ENCODE results near the gene CPT1B. TPM values are rescaled to one million over a fixed set of nuclear protein-coding genes. Genes with fewer than 3 reads are reported as not detected.

The CPT1B gene
- total and polyA plus RNA-seq, 2 donors (not counting 3 experiments of a cell fraction or from before 2014, with no cell fraction given), result 7.1 TPM

DNA sequence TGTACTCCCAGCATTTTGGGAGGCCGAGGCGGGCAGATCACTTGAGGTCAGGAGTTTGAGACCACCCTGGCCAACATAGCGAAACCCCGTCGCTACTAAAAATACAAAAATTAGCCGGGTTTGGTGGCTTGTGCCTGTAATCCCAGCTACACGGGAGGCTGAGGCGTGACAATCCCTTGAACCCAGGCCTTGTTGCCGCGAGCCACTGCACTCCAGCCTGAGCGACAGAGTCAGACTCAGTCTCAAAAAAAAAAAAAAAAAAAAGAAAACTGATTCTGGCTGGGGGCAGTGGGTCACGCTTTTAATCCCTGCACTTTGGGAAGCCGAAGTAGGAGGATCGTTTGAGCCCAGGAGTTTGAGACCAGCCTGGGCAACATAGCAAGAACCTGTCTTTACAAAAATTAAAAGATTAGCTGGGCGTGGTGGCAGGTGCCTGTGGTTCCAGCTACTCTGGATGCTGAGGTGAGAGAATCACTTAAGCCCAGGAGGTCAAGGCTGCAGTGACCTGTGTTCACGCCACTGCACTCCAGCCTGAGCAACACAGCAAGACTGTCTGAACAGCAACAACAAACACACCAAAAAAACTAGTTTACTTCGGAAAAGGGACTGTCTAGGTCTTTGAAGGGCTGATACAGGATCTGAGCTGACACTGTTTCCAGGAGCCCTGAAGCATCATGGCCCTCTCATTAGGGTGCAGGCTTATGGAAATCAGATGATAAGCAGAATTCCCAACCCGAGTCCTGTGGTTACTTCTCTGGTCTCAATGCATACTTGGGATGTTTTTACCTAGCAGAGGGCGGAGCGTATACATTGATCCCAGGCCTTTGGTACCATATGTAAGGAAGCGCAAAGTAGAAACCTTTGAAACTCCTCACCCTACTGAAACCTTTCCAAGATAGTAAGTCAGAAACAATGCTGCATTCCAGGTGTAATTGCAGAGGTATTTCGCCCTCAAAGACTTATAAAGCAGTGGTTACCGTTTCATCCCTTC is 6.2 kb upstream of the CPT1B start:
- Histone ChIP-seq H3K9me1 (replicated peaks; ENCODE audit: control insufficient read depth, extremely low read depth, insufficient read depth, low read length) (no peaks in the 10 kb centered on the region), H3K4me2 (ENCODE audit: insufficient read depth, low read length) (no peak overlapping the region)

More for the DNA sequence above, 6.2 kb upstream of the CPT1B start:
- TF ChIP-seq FOS (IDR thresholded peaks at IDR 0.05; ENCODE audit: borderline replicate concordance, insufficient read depth, low read length) (no peak), POLR2AphosphoS5 (IDR thresholded peaks at IDR 0.05; ENCODE audit: insufficient read depth, low read depth, low read length) (no peak), GATA2 (IDR thresholded peaks at IDR 0.05; ENCODE audit: insufficient read depth, insufficient read length, low read depth, low read length) (no peak), MYC (IDR thresholded peaks at IDR 0.05; ENCODE audit: low read depth, low read length) (no peak), POLR2A (IDR thresholded peaks at IDR 0.05; ENCODE audit: low read depth, low read length) (no peak), JUN (IDR thresholded peaks at IDR 0.05; ENCODE audit: borderline replicate concordance, insufficient read depth, insufficient read length, low read depth) (no peak), EZH2 (IDR thresholded peaks at IDR 0.05; ENCODE audit: borderline replicate concordance, low read depth, low read length, severe bottlenecking) (no peak)
- TF ChIP-seq, protein P1, sequence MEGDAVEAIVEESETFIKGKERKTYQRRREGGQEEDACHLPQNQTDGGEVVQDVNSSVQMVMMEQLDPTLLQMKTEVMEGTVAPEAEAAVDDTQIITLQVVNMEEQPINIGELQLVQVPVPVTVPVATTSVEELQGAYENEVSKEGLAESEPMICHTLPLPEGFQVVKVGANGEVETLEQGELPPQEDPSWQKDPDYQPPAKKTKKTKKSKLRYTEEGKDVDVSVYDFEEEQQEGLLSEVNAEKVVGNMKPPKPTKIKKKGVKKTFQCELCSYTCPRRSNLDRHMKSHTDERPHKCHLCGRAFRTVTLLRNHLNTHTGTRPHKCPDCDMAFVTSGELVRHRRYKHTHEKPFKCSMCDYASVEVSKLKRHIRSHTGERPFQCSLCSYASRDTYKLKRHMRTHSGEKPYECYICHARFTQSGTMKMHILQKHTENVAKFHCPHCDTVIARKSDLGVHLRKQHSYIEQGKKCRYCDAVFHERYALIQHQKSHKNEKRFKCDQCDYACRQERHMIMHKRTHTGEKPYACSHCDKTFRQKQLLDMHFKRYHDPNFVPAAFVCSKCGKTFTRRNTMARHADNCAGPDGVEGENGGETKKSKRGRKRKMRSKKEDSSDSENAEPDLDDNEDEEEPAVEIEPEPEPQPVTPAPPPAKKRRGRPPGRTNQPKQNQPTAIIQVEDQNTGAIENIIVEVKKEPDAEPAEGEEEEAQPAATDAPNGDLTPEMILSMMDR (IDR thresholded peaks at IDR 0.05; ENCODE audit: extremely low read depth in 1 of 2, insufficient read depth in 1 of 2, low read depth in 1 of 2, low read length in 2 of 2), result no peak
- TF ChIP-seq, protein P2, sequence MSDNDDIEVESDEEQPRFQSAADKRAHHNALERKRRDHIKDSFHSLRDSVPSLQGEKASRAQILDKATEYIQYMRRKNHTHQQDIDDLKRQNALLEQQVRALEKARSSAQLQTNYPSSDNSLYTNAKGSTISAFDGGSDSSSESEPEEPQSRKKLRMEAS (IDR thresholded peaks at IDR 0.05; ENCODE audit: insufficient read depth, insufficient read length), result no peak
- no TSS peak for BruUV-seq (replicated peaks)
- Histone ChIP-seq H3K79me2 (ENCODE audit: control insufficient read depth, insufficient read depth, low read length) (peaks cover 8% of the 10 kb centered on the region), H3K36me3 (ENCODE audit: control insufficient read depth in 2 of 2, extremely low read depth in 1 of 2, insufficient read depth in 2 of 2, low read length in 2 of 2) (peaks cover 0 to 3% of the 10 kb centered on the region in 2 experiments), H3K4me1 (ENCODE audit: control insufficient read depth, extremely low read depth, insufficient read depth, low read length) (peaks cover 13% of the 10 kb centered on the region), H2AFZ (ENCODE audit: low read depth, low read length) (no peak overlapping the region), H3K27ac (ENCODE audit: insufficient read depth, low read depth, low read length) (no peak overlapping the region), H3K9ac (replicated peaks; ENCODE audit: extremely low read depth, insufficient read depth, low read length) (no peak overlapping the region), H3K4me3 (replicated peaks in 1 of 3; ENCODE audit: insufficient read depth in 1 of 3, low read depth in 1 of 3, low read length in 3 of 3) (no peak overlapping the region), H3K27me3 (ENCODE audit: control insufficient read depth in 2 of 2, insufficient read depth in 2 of 2, low read length in 2 of 2) (peaks cover 0 to 2% of the 10 kb centered on the region in 2 experiments), H3K9me3 (replicated peaks; ENCODE audit: control insufficient read depth, insufficient read depth, low read length) (no peaks in the 10 kb centered on the region), H4K20me1 (replicated peaks; ENCODE audit: control insufficient read depth, extremely low read depth, insufficient read depth, low read length) (no peaks in the 10 kb centered on the region)
- dilution Hi-C loops (cut with MboI; ENCODE audit: extremely low pct_ligation_motif_present, low sequenced_read_pairs), result no loop called here
- POLR2A ChIA-PET, result no interaction called here
- FAIRE-seq (no peak), DNase-seq (ENCODE audit: low read depth, low spot score) (no peak)
- CTCF ChIA-PET, result no interaction called here
- intact Hi-C loops (cut with micrococcal nuclease), result no loop called here

All from endothelial cell of umbilical vein (primary cell).